ENCODE results near the gene RND2. TPM values are rescaled to one million over a fixed set of nuclear protein-coding genes. Genes with fewer than 3 reads are reported as not detected.

RND2 gene
- total and polyA plus RNA-seq, 2 experiments from 2014 or later = 18.5 to 22.9 TPM

DNA sequence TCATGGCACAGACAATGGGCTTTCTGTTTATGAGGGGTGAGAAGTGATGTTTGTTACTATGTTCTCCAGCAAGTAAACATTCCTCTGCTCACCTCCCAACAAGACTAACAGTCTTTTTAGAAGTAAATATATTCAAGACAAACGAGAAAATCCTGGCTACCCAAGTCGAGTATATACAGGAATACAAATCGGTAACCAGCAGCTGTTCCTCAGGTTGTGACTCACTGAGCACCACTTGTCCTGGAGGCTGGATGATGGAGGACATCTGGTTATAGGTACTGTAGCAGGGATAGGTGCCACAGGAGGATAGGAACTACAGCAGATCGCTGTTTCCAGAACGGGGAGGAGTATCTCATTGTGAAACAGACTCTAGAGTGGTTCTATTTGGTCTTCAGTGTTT lies 32.2 kb upstream of the RND2 start:
- Mint-ChIP-seq H3K4me1 (peaks cover 6% of the 10 kb centered on the region; the same call in 2 of the 3 replicates), H3K9me3 (no peaks in the 10 kb centered on the region; the same call in 2 of the 3 replicates), H3K27me3 (ENCODE audit: insufficient read depth, low read depth, poor library complexity) (peaks cover under 1% of the 10 kb centered on the region), H3K4me3 (no peak overlapping the region), H3K27ac (no peak overlapping the region), H3K36me3 (ENCODE audit: low read depth) (peaks cover 57% of the 10 kb centered on the region)
- ATAC-seq (no peak), DNase-seq (ENCODE audit: low spot score) (no peak)
- Histone ChIP-seq H3K79me2 (replicated peaks; ENCODE audit: insufficient read depth) (no peaks in the 10 kb centered on the region), H3K27ac (ENCODE audit: low read depth) (no peak overlapping the region), H3K36me3 (ENCODE audit: insufficient read depth) (peaks cover 20% of the 10 kb centered on the region), H3K27me3 (ENCODE audit: insufficient read depth) (no peaks in the 10 kb centered on the region), H3K4me1 (ENCODE audit: insufficient read depth) (peaks cover 6% of the 10 kb centered on the region; the same call in 1 of the 2 replicates), H4K20me1 (replicated peaks; ENCODE audit: insufficient read depth) (no peaks in the 10 kb centered on the region), H3K9me2 (ENCODE audit: insufficient read depth) (no peaks in the 10 kb centered on the region), H2AFZ (no peak overlapping the region), H3K4me2 (no peak overlapping the region), H3K4me3 (no peak overlapping the region), H3F3A (replicated peaks; ENCODE audit: low read depth) (0 out of 2 replicates have a peak, but pooled peaks cover 10% of the 10 kb centered on the region)
- TF ChIP-seq CREB1 (CRISPR knock-in tag; IDR thresholded peaks at IDR 0.05; ENCODE audit: low read depth) (no peak), ZNF331 (CRISPR knock-in tag; IDR thresholded peaks at IDR 0.05; ENCODE audit: low read depth) (no peak), POLR2AphosphoS5 (IDR thresholded peaks at IDR 0.05; ENCODE audit: low read depth) (no peak), EZH2phosphoT487 (IDR thresholded peaks at IDR 0.05; ENCODE audit: unreplicated experiment) (no peak), STAT1 (IDR thresholded peaks at IDR 0.05; ENCODE audit: unreplicated experiment) (no peak), ZNF114 (CRISPR knock-in tag; IDR thresholded peaks at IDR 0.05) (no peak), JUNB (IDR thresholded peaks at IDR 0.05; ENCODE audit: unreplicated experiment) (no peak), EZH2 (IDR thresholded peaks at IDR 0.05; ENCODE audit: low read depth, unreplicated experiment) (no peak), NANOG (IDR thresholded peaks at IDR 0.05; ENCODE audit: borderline replicate concordance) (no peak)
- TF ChIP-seq, protein P1, sequence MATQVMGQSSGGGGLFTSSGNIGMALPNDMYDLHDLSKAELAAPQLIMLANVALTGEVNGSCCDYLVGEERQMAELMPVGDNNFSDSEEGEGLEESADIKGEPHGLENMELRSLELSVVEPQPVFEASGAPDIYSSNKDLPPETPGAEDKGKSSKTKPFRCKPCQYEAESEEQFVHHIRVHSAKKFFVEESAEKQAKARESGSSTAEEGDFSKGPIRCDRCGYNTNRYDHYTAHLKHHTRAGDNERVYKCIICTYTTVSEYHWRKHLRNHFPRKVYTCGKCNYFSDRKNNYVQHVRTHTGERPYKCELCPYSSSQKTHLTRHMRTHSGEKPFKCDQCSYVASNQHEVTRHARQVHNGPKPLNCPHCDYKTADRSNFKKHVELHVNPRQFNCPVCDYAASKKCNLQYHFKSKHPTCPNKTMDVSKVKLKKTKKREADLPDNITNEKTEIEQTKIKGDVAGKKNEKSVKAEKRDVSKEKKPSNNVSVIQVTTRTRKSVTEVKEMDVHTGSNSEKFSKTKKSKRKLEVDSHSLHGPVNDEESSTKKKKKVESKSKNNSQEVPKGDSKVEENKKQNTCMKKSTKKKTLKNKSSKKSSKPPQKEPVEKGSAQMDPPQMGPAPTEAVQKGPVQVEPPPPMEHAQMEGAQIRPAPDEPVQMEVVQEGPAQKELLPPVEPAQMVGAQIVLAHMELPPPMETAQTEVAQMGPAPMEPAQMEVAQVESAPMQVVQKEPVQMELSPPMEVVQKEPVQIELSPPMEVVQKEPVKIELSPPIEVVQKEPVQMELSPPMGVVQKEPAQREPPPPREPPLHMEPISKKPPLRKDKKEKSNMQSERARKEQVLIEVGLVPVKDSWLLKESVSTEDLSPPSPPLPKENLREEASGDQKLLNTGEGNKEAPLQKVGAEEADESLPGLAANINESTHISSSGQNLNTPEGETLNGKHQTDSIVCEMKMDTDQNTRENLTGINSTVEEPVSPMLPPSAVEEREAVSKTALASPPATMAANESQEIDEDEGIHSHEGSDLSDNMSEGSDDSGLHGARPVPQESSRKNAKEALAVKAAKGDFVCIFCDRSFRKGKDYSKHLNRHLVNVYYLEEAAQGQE (IDR thresholded peaks at IDR 0.05; ENCODE audit: unreplicated experiment) = no peak
- TF ChIP-seq, protein P2, sequence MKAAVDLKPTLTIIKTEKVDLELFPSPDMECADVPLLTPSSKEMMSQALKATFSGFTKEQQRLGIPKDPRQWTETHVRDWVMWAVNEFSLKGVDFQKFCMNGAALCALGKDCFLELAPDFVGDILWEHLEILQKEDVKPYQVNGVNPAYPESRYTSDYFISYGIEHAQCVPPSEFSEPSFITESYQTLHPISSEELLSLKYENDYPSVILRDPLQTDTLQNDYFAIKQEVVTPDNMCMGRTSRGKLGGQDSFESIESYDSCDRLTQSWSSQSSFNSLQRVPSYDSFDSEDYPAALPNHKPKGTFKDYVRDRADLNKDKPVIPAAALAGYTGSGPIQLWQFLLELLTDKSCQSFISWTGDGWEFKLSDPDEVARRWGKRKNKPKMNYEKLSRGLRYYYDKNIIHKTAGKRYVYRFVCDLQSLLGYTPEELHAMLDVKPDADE (IDR thresholded peaks at IDR 0.05) = no peak
- TF ChIP-seq, protein P3, sequence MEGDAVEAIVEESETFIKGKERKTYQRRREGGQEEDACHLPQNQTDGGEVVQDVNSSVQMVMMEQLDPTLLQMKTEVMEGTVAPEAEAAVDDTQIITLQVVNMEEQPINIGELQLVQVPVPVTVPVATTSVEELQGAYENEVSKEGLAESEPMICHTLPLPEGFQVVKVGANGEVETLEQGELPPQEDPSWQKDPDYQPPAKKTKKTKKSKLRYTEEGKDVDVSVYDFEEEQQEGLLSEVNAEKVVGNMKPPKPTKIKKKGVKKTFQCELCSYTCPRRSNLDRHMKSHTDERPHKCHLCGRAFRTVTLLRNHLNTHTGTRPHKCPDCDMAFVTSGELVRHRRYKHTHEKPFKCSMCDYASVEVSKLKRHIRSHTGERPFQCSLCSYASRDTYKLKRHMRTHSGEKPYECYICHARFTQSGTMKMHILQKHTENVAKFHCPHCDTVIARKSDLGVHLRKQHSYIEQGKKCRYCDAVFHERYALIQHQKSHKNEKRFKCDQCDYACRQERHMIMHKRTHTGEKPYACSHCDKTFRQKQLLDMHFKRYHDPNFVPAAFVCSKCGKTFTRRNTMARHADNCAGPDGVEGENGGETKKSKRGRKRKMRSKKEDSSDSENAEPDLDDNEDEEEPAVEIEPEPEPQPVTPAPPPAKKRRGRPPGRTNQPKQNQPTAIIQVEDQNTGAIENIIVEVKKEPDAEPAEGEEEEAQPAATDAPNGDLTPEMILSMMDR (conservative IDR thresholded peaks at IDR 0.05; ENCODE audit: low read depth in 2 of 2) = no peak
- TF ChIP-seq, protein P4, sequence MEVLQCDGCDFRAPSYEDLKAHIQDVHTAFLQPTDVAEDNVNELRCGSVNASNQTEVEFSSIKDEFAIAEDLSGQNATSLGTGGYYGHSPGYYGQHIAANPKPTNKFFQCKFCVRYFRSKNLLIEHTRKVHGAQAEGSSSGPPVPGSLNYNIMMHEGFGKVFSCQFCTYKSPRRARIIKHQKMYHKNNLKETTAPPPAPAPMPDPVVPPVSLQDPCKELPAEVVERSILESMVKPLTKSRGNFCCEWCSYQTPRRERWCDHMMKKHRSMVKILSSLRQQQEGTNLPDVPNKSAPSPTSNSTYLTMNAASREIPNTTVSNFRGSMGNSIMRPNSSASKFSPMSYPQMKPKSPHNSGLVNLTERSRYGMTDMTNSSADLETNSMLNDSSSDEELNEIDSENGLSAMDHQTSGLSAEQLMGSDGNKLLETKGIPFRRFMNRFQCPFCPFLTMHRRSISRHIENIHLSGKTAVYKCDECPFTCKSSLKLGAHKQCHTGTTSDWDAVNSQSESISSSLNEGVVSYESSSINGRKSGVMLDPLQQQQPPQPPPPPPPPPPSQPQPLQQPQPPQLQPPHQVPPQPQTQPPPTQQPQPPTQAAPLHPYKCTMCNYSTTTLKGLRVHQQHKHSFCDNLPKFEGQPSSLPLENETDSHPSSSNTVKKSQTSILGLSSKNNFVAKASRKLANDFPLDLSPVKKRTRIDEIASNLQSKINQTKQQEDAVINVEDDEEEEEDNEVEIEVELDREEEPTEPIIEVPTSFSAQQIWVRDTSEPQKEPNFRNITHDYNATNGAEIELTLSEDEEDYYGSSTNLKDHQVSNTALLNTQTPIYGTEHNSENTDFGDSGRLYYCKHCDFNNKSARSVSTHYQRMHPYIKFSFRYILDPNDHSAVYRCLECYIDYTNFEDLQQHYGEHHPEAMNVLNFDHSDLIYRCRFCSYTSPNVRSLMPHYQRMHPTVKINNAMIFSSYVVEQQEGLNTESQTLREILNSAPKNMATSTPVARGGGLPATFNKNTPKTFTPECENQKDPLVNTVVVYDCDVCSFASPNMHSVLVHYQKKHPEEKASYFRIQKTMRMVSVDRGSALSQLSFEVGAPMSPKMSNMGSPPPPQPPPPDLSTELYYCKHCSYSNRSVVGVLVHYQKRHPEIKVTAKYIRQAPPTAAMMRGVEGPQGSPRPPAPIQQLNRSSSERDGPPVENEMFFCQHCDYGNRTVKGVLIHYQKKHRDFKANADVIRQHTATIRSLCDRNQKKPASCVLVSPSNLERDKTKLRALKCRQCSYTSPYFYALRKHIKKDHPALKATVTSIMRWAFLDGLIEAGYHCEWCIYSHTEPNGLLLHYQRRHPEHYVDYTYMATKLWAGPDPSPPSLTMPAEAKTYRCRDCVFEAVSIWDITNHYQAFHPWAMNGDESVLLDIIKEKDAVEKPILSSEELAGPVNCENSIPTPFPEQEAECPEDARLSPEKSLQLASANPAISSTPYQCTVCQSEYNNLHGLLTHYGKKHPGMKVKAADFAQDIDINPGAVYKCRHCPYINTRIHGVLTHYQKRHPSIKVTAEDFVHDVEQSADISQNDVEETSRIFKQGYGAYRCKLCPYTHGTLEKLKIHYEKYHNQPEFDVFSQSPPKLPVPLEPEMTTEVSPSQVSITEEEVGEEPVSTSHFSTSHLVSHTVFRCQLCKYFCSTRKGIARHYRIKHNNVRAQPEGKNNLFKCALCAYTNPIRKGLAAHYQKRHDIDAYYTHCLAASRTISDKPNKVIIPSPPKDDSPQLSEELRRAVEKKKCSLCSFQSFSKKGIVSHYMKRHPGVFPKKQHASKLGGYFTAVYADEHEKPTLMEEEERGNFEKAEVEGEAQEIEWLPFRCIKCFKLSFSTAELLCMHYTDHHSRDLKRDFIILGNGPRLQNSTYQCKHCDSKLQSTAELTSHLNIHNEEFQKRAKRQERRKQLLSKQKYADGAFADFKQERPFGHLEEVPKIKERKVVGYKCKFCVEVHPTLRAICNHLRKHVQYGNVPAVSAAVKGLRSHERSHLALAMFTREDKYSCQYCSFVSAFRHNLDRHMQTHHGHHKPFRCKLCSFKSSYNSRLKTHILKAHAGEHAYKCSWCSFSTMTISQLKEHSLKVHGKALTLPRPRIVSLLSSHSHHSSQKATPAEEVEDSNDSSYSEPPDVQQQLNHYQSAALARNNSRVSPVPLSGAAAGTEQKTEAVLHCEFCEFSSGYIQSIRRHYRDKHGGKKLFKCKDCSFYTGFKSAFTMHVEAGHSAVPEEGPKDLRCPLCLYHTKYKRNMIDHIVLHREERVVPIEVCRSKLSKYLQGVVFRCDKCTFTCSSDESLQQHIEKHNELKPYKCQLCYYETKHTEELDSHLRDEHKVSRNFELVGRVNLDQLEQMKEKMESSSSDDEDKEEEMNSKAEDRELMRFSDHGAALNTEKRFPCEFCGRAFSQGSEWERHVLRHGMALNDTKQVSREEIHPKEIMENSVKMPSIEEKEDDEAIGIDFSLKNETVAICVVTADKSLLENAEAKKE (CRISPR knock-in tag; IDR thresholded peaks at IDR 0.05) = no peak

All from GM23338 (cell line).